Measurements from ENCODE around the gene ZNF276. TPM values are rescaled to one million over a fixed set of nuclear protein-coding genes. Genes with fewer than 3 reads are reported as not detected.

ZNF276 gene
- total RNA-seq, 1 donor = 71.4 TPM

DNA sequence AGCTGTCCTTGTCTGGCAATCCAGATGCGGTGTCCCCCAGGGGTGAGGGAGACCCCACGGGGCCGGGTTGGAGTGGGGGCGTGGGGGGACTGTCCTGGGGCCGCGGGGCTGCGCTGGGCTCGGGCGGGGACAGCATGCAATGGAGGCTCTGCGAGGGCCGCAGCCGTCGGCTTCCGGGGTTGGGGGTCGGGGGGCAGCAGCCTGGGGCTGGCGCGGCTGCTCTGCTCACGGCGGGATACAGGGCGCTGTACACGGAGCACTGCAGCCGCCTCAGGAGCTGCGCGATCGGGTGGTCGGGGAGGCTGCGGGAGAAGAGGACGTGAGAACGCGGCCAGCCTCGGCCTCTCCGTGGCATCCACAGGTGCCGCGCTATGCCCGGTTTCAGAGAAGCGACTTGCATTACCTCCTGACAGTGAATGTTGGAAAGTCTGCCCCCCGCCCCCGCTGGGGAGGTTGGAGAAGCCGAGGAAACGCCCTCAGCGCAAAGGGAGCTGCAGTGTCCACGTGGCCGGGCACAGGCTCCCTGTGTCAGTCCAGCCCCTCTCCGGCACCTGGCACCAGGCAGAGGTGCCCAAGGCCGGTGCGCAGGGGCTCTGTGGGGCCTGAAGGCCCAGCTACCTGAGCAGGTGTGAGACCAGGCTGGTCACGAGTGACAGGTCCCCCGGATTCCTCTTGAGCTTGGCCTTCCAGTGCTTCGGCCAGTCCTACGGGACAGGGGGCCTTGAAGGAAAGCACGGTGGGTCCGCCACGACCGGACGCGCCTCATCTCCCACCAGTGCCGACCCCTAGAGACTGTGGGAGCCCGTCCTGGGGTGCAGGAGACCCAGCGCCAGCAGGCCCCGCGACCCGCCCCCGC lies 10.4 kb upstream of the ZNF276 start:
- DNase-seq (ENCODE audit: low read depth in 2 of 3, low spot score in 2 of 3) = no peak

DNA sequence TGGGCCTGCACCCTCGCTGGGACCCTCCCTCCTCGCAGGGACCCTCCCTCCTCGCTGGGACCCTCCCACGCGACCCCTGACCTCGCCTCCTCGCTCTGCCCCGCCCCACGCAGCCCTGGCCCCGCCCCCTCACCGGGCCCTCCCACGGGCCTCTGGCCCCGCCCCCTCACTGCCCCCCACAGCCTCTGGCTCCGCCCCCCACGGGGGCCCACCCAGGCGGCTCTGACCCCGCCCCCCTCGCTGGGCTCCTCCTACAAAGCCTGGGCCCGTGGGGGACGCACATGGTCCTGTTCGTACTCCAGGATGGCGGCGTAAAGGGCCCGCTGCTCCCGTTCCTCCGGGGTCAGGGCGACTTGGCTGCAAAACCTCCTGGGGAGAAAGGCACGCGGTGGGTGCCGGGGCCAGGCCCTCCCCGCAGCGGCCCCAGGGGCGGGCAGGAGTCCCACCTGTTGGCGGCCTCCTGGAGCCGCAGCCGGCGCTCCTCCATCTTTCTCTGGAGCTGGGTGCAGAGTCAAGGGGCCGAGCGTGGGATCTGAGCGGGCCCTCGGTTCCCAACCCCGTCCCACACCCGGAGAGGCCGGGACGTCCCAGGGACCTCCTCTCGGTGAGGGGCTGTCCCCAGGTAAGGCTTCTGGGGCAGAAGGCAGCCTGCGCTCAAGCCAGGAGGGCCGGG lies 9.6 kb upstream of the ZNF276 start:
- peak; percentile 52 to 81 (median 78) for DNase-seq (ENCODE audit: low read depth in 2 of 3, low spot score in 2 of 3)

DNA sequence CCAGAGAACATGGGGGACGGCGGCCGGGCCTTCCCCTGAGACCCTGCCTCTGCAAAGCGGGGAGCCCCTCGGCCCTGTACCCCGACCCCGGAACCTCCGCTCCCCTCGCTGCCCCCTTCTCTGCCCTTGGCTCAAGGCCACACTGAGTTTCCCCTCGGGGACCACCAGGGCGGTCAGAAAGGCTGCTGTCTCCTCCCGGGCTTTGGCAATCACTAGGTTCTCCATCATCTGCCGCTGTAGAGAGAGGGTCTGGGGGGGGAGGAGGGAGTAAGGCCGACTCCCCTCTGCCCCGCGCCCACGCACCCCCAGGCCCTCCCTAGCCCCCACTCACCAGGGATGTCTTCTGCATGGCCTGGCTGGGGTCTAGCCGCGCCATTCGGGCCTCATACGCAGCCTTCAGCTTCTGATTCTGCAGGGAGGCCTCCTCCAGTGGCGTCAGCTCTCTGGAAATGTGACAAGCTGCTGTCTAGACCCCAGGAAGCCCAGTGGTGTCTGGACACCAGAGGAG lies 9.0 kb upstream of the ZNF276 start:
- DNase-seq (ENCODE audit: low read depth in 2 of 3, low spot score in 2 of 3) = no peak

DNA sequence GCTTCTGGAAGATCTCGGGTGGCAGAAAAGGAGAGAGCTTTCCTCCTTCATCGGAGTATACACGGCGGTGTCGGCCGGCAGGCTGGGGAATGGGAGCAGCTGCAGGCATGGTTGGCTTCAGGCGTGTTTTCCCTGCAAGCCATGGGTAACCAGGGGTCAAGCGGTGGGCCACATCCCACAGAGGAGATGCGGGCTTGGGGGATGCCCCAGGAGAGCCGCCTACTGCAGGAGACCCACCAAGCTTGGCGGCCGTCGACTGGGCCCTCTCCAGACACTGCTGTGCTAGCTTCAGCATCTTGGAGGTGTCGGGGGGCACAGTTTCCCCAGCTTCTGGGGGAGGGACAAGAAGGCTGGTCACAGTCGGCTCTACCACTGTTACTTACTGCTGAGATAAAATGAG lies 4.8 kb upstream of the ZNF276 start:
- DNase-seq (ENCODE audit: low read depth in 2 of 3, low spot score in 2 of 3) = no peak

DNA sequence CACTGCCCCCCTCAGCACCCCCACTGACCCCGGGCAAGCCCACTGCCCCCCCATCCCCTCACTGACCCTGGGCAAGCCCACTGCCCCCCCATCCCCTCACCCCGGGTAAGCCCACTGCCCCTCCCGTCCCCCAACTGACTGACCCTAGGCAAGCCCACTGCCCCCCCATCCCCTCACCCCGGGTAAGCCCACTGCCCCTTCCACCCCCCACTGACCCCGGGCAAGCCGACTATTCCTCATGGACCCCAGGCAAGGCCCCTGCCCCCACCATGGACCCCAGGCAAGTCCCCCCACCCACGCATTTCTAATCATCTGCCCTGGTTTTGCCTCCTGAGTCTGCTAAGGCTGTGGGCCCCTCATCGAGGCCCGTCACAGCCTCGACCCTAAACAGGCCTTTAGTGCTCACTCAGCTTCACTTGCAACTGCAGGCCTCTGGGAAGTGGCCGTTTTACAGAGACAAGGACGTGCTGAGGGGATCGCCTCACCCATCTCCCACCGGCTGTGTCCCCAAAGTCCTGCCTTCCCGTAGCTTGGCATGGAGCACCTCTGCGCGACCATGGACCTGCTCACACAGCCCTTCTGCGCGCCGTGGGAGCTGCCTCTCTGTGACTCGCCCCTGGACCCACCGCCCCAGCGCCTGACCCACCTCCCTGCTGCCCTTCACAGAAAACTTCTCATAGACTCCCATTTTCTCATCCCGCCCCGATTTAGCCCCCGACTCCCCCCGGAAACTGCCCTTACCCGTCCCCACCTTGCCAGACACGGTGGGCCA lies 4.2 kb upstream of the ZNF276 start:
- DNase-seq (ENCODE audit: low read depth in 2 of 3, low spot score in 2 of 3) = no peak

DNA sequence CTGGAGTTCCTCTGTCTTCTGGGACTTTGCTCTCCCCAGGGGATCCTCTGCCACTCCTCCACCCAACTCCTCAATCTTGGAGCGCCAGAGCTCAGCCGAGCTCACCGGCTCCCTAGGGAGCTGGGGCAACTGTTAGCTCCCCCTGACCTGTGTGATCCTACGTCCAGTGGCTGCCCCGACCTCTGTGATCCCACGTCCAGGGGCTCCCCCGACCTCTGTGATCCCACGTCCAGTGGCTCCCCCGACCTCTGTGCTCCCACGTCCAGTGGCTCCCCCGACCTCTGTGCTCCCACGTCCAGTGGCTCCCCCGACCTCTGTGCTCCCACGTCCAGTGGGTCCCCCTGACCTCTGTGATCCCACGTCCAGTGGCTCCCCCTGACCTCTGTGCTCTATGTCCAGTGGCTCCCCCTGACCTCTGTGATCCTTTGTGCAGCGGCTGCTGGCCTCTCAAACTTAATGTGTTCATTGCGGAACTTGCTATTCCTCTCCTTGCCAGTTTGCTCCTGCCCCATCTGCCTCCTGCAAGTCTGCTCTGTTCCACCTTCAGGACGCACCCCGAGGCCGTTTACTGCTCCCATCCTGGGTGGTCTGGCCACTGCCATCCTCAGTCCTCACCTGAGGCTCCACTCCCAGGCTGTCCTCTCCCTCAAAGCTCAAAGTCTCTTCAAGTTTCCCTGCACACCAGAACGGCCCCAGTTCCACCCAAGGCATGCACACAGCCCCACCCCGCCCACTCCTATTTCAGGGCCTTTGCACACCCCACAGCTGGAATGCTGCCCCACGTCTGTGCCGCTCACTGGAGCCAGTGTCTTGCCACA lies 3.4 kb upstream of the ZNF276 start:
- DNase-seq (ENCODE audit: low read depth in 2 of 3, low spot score in 2 of 3) = no peak

DNA sequence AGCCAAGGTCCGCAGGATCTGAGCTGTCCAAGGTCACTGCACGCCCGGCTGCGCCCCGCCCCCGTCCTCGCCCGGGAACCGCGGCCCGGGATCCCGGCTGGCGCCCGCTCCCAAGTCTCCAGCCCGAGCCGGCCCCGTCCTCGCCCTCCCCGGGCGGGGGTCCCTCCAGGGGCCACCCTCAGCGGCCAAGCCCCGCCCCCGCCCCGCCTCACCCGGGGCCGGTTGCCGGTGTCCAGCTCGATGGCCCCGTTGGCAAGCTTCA lies 855 bp upstream of the ZNF276 start:
- no peak for DNase-seq (ENCODE audit: low read depth in 2 of 3, low spot score in 2 of 3)

DNA sequence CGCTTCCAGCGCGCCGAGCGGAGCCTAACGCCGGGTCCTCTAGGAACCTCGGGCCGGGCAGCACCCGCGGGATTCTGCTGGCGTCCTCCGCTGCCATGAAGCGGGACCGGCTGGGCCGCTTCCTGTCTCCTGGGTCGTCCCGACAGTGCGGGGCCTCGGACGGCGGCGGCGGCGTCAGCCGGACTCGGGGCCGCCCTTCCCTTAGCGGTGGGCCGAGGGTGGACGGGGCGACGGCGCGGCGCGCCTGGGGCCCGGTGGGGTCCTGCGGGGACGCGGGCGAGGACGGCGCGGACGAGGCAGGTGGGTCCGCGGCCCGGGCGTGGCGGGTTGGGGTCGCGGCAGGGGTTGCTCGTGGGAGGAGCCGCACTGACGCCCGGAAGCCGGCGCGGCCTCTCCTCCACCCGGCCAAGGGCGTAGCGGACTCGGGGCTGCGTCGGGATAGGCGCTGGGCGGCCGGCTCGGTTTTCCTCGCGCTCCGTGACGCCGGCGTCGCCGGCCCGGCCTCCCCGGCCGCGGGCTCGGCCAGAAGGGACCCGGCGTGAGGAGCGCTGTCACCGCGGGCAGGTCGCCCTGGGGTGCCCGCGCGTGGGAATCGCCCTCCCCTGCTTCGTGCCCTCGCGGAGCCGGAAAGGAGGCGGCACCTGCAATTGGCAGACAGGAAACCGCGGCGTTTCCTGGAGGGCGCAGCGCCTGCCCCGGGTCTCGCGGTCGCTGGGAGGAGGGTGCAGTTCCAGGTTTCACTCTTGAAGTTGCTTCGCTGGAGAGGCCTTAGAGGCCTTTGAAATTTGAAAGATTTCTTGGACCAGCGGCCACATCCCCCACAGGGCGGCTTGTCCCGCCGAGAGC lies 432 bp downstream of the ZNF276 start:
- DNase-seq (ENCODE audit: low read depth in 2 of 3, low spot score in 2 of 3) = peak; percentile 76 to 92 (median 90)

DNA sequence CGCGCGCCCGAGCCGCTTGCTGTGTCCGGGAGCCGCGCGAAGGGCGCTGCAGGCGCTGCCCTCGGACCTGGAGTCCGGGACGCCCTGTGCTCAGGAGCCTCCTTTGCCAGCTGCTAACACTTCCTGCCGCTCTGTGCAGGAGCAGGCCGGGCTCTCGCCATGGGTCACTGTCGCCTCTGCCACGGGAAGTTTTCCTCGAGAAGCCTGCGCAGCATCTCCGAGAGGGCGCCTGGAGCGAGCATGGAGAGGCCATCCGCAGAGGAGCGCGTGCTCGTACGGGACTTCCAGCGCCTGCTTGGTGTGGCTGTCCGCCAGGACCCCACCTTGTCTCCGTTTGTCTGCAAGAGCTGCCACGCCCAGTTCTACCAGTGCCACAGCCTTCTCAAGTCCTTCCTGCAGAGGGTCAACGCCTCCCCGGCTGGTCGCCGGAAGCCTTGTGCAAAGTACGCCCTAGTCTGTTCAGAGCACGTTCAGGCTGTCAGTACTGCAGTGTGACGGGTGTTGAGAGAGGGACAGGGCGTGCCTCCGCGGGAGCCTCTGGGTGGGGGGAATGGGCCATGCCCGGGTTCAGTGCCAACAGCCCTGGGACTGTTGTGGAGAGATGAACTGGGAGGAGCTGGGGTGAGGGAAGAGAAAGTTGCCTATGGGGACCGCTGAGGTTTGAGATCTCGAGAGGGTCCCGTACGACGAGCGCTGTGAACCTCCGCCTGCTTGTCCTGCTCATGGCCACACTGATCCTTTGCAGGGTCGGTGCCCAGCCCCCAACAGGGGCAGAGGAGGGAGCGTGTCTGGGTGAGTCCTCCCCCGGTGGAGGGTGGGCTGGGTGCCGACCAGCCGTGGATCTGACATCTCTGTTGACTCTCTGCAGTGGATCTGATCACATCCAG lies 1.3 kb downstream of the ZNF276 start:
- peak in 2 of 3 donors; percentile 45 to 55 for DNase-seq (ENCODE audit: low read depth in 2 of 3, low spot score in 2 of 3)

DNA sequence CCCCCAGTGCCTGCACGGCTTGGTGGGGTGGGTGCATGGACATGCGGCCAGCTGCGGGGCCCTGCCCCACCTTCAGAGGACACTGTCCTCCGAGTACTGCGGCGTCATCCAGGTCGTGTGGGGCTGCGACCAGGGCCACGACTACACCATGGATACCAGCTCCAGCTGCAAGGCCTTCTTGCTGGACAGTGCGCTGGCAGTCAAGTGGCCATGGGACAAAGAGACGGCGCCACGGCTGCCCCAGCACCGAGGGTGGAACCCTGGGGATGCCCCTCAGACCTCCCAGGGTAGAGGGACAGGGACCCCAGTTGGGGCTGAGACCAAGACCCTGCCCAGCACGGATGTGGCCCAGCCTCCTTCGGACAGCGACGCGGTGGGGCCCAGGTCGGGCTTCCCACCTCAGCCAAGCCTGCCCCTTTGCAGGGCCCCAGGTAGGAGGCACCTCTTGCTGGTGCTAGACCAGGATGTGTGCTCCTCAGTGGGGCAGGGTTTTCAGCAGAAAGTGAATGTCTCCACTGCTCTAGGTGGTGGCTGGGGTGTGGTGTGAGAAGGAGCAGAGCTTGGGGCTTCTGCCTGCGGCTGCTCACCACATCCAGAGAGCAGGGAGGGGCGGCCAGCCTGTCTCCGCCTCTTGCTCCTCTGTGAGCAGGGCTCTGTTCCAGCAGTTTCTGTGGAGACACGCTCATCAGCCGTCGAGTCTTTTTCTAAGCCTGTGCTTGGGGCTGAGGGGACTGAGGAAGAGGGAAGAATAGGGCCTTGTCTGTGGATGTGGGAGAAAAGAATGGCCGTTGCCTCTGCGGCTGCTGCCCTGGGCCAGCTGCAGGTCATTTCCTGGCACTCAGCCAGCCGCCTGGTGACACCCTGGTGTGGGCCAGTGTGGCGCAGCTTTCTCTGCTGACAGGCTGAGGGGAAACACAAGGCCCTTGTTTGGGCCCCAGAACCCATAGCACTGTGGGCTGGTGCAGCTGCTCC lies 2.2 kb downstream of the ZNF276 start:
- DNase-seq (ENCODE audit: low read depth in 2 of 3, low spot score in 2 of 3) = peak in 1 of 3 donors; percentile 53

DNA sequence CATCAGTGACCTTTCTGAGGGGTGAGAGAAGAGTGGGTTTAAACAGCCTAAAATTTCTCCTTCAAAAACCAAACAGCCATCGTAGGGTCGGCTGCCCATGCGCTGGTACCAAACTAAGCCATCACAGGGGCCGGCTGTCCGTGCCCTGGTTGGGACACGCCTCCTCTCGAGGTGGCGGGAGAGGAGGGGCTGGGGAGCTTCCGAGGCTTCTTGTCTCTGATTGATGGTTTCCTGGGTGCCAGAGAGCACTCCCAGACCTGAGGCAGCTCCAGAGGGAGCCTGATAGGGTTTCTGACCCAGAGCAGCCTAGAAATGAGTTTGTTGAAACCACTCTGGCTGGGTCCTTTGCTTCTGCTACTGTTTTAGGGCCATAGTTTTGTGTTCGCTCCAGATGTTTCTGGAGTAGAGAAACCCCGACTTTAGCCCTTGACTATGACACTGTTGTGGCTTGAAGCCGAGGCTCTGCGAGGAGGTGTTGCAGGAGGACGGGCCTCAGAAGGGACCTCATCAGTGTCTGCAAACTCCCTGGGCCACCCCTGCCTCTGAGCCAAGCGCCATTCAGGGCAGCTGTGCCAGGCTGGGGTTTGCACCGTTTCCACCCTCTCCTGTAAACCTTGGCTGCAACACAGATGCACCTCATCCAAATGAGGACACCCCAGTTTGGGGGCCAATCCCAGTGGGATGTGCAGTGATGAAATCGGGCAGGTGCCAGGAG lies 6.2 kb downstream of the ZNF276 start:
- no peak for DNase-seq (ENCODE audit: low read depth in 2 of 3, low spot score in 2 of 3)

DNA sequence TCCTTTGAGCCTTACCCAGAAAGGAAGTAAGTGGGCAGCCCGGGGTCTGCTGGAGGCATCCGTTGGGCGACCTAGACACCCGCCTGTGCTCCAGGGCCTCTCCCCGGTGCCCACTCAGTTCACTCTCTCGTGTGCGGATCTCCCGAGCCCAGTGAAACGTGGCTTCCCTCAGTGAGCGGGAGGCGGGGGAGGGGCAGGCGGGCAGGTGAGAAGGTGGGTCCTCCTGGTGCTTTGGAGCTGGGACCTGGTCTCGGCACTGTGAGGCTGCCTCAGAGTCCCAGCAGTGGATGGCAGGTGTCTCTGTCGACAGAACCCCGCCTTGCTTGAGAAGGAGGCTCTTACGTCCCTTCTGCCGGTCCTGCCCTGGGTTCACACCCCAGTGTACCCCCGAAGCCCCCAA lies 8.0 kb downstream of the ZNF276 start:
- DNase-seq (ENCODE audit: low read depth in 2 of 3, low spot score in 2 of 3) = no peak

DNA sequence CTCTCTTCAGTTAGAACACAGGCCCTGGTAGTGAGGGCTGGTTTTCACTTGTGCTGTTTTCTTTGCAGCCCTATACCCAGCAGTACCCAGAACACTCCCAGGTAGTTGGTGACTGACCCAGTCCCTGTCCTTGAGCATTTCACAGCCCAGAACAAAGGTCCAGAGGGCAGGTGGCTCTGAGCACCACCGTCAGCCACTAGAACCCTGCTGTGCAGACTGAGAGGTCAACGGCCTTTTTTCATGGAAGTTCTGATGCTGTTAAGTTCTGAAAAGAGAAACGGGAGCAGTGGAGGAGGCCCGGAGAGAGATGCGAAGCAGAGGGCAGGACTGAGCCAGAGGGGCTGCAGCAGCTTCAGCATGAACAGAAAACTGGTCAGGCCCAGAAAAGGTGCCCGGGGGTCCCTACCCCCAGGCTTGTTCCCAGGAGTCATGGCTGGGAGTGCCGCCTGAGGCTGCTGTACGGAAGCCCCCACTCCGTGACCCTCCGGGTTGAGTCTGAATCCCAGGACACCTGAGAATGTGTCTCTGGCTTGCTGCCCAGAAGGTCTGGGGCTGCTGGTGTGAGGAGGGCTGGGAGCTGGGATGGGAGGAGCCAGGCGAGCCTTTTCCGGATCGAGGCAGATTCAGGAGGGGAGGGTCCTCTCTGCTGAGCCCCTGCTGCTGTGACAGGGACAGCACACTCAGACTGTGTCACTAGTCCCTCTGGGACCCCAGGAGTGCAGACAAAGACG lies 8.7 kb downstream of the ZNF276 start:
- DNase-seq (ENCODE audit: low read depth in 2 of 3, low spot score in 2 of 3) = no peak

DNA sequence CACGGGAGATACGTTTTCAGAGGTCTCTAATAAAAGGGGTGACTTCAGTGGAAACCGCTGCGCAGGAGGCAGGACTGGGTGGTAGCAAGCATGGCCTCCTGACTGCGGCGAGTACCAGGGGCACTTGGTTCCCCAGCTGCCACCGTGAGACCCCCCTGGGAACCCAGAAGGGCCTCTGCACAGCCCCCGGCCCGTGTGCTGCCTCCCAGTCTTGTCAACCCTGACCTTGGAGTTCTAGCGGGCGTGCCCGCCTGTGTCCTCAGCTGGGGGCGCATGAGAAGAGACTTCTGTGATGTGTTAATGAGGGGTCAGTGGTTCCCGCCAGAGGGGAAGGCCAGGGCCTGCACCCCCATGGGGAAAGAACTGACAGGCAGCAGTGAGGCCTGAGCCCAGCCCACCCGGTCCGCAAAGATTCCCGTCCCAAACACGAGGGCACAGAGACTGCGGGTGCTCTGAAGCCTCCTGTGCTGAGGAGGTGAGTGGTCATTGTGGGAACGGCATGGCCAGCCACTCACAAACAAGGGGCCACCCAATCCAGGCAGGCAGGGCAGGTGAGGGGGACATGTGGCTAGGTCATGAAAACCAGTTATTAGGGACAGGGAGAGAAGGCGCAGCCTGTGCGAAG lies 9.4 kb downstream of the ZNF276 start:
- DNase-seq (ENCODE audit: low read depth in 2 of 3, low spot score in 2 of 3) = no peak

DNA sequence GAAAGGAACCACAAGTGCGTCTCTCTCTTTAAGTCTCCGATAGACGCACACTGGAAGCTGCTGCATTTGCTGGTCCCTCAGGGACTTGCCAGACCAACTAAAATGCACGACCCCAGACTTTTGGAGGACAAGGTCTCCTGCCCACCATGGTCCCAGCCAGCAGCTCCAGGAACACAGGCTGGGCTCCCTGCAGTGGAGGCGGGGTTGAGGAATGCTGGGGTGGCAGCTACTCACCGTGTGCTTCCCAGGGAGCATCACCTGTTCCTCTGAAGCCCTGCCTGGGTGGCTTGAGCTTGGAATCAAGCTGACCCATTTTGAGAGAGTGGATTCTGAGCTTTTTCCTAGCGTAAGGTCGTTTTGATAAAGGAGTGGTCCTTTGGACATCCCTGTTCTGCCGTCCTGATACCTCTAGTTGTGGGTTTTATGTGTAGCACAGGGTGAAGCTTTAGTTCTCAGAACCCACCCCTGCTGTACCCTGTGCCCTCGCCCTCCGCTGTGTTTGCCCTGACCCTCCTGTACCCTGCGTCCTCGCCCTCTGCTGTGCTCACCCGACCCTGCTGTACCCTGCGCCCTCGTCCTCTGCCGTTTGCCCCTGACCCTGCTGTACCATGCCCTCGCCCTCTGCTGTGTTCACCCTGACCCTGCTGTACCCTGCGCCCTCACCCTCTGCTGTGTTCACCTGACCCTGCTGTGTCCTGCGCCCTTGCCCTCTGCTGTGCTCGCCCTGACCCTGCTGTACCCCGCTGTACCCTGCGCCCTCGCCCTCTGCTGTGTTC lies 11.0 kb downstream of the ZNF276 start:
- no peak for DNase-seq (ENCODE audit: low read depth in 2 of 3, low spot score in 2 of 3)

All from hematopoietic multipotent progenitor cell (in vitro differentiated cells).